GM12874 (cell line): ENCODE measurements around the gene SLX4IP.

Experiments used
- CTCF ChIP-seq: IDR thresholded peaks from 2 replicates; pipeline ENCODE4 v1.5.1; 2011; ENCODE audit warnings: low read depth, mild to moderate bottlenecking, control low read depth, low read length, moderate library complexity; ENCODE audit not compliant: insufficient read depth

Gene SLX4IP

GRCh38 chr20:10415013-10415650 lies 20.0 kb upstream of the SLX4IP start:
- no peak for TF ChIP-seq CTCF

GRCh38 chr20:10419550-10420133 lies 15.5 kb upstream of the SLX4IP start:
- TF ChIP-seq CTCF = no peak

GRCh38 chr20:10423735-10424134 lies 11.4 kb upstream of the SLX4IP start:
- TF ChIP-seq CTCF = no peak

- peak; percentile 67 for TF ChIP-seq CTCF
These were observed 7.9 kb upstream of the SLX4IP start for GRCh38 chr20:10427060-10427692.

- no peak for TF ChIP-seq CTCF
These were observed 7.1 kb upstream of the SLX4IP start for GRCh38 chr20:10428008-10428407.

- TF ChIP-seq CTCF = no peak
These were observed 5.6 kb upstream of the SLX4IP start for GRCh38 chr20:10429443-10429981.

- TF ChIP-seq CTCF = no peak
These were observed 5.1 kb upstream of the SLX4IP start for GRCh38 chr20:10430000-10430466.
